ENCODE measurements around the gene ARGLU1.

DNA sequence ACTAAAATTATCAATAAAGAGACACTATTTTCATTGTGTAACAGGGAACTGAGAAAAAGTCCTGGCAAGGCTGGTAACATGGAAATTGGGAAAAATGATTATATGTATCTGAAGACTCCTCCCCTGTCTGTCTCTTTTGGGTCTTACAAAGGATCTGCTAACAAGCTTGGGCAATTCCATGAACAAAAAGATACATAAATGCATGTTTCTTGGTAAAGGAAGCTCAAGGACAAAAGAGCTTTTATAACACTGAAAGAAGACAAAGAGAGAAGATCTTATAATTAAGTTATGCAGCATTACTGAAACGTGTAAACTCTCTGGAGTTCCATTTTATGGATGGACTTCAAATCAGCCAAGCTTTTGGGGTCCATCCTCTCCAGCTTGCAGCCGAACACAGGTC lies 61.7 kb downstream of the ARGLU1 start:
- TF ChIP-seq, protein P1, sequence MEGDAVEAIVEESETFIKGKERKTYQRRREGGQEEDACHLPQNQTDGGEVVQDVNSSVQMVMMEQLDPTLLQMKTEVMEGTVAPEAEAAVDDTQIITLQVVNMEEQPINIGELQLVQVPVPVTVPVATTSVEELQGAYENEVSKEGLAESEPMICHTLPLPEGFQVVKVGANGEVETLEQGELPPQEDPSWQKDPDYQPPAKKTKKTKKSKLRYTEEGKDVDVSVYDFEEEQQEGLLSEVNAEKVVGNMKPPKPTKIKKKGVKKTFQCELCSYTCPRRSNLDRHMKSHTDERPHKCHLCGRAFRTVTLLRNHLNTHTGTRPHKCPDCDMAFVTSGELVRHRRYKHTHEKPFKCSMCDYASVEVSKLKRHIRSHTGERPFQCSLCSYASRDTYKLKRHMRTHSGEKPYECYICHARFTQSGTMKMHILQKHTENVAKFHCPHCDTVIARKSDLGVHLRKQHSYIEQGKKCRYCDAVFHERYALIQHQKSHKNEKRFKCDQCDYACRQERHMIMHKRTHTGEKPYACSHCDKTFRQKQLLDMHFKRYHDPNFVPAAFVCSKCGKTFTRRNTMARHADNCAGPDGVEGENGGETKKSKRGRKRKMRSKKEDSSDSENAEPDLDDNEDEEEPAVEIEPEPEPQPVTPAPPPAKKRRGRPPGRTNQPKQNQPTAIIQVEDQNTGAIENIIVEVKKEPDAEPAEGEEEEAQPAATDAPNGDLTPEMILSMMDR (IDR thresholded peaks at IDR 0.05; ENCODE audit: insufficient read depth, low read length), result no peak
- TF ChIP-seq POLR2AphosphoS5 (IDR thresholded peaks at IDR 0.05; ENCODE audit: low read depth) (no peak), SPI1 (IDR thresholded peaks at IDR 0.05; ENCODE audit: borderline replicate concordance, low read depth) (no peak)
- TF ChIP-seq, protein P2, sequence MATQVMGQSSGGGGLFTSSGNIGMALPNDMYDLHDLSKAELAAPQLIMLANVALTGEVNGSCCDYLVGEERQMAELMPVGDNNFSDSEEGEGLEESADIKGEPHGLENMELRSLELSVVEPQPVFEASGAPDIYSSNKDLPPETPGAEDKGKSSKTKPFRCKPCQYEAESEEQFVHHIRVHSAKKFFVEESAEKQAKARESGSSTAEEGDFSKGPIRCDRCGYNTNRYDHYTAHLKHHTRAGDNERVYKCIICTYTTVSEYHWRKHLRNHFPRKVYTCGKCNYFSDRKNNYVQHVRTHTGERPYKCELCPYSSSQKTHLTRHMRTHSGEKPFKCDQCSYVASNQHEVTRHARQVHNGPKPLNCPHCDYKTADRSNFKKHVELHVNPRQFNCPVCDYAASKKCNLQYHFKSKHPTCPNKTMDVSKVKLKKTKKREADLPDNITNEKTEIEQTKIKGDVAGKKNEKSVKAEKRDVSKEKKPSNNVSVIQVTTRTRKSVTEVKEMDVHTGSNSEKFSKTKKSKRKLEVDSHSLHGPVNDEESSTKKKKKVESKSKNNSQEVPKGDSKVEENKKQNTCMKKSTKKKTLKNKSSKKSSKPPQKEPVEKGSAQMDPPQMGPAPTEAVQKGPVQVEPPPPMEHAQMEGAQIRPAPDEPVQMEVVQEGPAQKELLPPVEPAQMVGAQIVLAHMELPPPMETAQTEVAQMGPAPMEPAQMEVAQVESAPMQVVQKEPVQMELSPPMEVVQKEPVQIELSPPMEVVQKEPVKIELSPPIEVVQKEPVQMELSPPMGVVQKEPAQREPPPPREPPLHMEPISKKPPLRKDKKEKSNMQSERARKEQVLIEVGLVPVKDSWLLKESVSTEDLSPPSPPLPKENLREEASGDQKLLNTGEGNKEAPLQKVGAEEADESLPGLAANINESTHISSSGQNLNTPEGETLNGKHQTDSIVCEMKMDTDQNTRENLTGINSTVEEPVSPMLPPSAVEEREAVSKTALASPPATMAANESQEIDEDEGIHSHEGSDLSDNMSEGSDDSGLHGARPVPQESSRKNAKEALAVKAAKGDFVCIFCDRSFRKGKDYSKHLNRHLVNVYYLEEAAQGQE (IDR thresholded peaks at IDR 0.05; ENCODE audit: insufficient replicate concordance, low read depth), result no peak

Measured in HL-60 (cell line).